MCF 10A (cell line): ENCODE results near the gene LMX1B. TPM values are rescaled to one million over a fixed set of nuclear protein-coding genes. Genes with fewer than 3 reads are reported as not detected.

Experiments
- BruUV-seq: library from RNA; stranded (reverse); fragments of 400-500 nt; replicated peaks from 2 replicates; lab custom pipeline; 2021; lab: Mats Ljungman, UMichigan
- CTCF ChIA-PET: fragments of 300-600 bp; sonication (Branson Sonifier 250); formaldehyde crosslinking; extraction: SDS; loops from one replicate; lab custom pipeline; 2021; ENCODE audit warnings: antibody characterized with exemption, inconsistent platforms; lab: Yijun Ruan, JAX
- POLR2A ChIA-PET: fragments of 300-600, 350-650 bp; sonication (Branson Sonifier 250); formaldehyde crosslinking; extraction: SDS; loops from one replicate; lab custom pipeline; 2020; ENCODE audit warnings: antibody characterized with exemption, inconsistent platforms; lab: Yijun Ruan, JAX
- DNase-seq: peaks from one replicate; pipeline ENCODE4 v3.0.0-alpha.2; 2018; ENCODE audit not compliant: unreplicated experiment
- H3K27ac Mint-ChIP-seq: one replicate; pipeline ENCODE4 v1.8.0; 2022; ENCODE audit warnings: mild to moderate bottlenecking, low read depth, mixed read lengths; ENCODE audit not compliant: unreplicated experiment
- H3K27me3 Mint-ChIP-seq: one replicate; pipeline ENCODE4 v1.8.0; 2022; ENCODE audit warnings: mixed read lengths; ENCODE audit not compliant: insufficient read depth, unreplicated experiment
- H3K36me3 Mint-ChIP-seq: one replicate; pipeline ENCODE4 v1.8.0; 2022; ENCODE audit warnings: mild to moderate bottlenecking, moderate library complexity, mixed read lengths; ENCODE audit not compliant: insufficient read depth, unreplicated experiment
- H3K4me1 Mint-ChIP-seq: one replicate; pipeline ENCODE4 v1.8.0; 2022; ENCODE audit warnings: mixed read lengths; ENCODE audit not compliant: insufficient read depth, unreplicated experiment
- H3K4me3 Mint-ChIP-seq: one replicate; pipeline ENCODE4 v1.8.0; 2022; ENCODE audit warnings: mild to moderate bottlenecking, moderate library complexity, mixed read lengths; ENCODE audit not compliant: unreplicated experiment
- H3K9me3 Mint-ChIP-seq: one replicate; pipeline ENCODE4 v1.8.0; 2022; ENCODE audit warnings: mixed read lengths; ENCODE audit not compliant: unreplicated experiment
- CTCF ChIP-seq: fragments of 200-600 bp; IDR thresholded peaks from one replicate; pipeline ENCODE4 v1.8.0; 2022; ENCODE audit warnings: antibody characterized with exemption, mild to moderate bottlenecking; ENCODE audit not compliant: unreplicated experiment
- intact Hi-C: fragments of 100-400 bp; cut with micrococcal nuclease; formaldehyde crosslinking; loops from 2 replicates; pipeline ENCODE4 v1.14.1; 2022
- total RNA-seq: library from RNA; stranded (reverse); gene quantifications from 2 replicates; pipeline ENCODE4 v1.2.3, GENCODE V29; 2022

Gene LMX1B
- total RNA-seq, 1 experiment from 2014 or later = 3.4 TPM

- ChIA-PET POLR2A (no interaction called here), CTCF (interaction anchor here (0.5 to 1.0 kb wide), 2 partner anchors 10 to 132 kb away, joined by 3 read pairs; no protein-coding TSS in a partner anchor)
- BruUV-seq = no TSS peak
- Mint-ChIP-seq H3K36me3 (no peaks in the 10 kb centered on the region), H3K4me3 (no peak overlapping the region), H3K27me3 (no peaks in the 10 kb centered on the region), H3K27ac (no peak overlapping the region), H3K9me3 (no peaks in the 10 kb centered on the region), H3K4me1 (no peaks in the 10 kb centered on the region)
- DNase-seq = no peak
- intact Hi-C loops = no loop called here
- TF ChIP-seq CTCF = no peak
Measured at GRCh38 chr9:126687930-126688461, 74.3 kb downstream of the LMX1B start.

GRCh38 chr9:126688617-126689016, 74.9 kb downstream of the LMX1B start:
- POLR2A ChIA-PET = no interaction called here
- H3K27ac Mint-ChIP-seq = no peak overlapping the region
- H3K4me1 Mint-ChIP-seq = no peaks in the 10 kb centered on the region
- CTCF ChIA-PET = interaction anchor here (0.5 to 2.9 kb wide), 3 partner anchors 15 to 133 kb away, joined by 3 to 33 read pairs (median 4); no protein-coding TSS in a partner anchor
- H3K4me3 Mint-ChIP-seq = no peak overlapping the region
- no peaks in the 10 kb centered on the region for H3K9me3 Mint-ChIP-seq
- BruUV-seq = no TSS peak
- intact Hi-C loops = no loop called here
- DNase-seq = no peak
- no peak for TF ChIP-seq CTCF
- no peaks in the 10 kb centered on the region for H3K36me3 Mint-ChIP-seq
- no peaks in the 10 kb centered on the region for H3K27me3 Mint-ChIP-seq

DNA sequence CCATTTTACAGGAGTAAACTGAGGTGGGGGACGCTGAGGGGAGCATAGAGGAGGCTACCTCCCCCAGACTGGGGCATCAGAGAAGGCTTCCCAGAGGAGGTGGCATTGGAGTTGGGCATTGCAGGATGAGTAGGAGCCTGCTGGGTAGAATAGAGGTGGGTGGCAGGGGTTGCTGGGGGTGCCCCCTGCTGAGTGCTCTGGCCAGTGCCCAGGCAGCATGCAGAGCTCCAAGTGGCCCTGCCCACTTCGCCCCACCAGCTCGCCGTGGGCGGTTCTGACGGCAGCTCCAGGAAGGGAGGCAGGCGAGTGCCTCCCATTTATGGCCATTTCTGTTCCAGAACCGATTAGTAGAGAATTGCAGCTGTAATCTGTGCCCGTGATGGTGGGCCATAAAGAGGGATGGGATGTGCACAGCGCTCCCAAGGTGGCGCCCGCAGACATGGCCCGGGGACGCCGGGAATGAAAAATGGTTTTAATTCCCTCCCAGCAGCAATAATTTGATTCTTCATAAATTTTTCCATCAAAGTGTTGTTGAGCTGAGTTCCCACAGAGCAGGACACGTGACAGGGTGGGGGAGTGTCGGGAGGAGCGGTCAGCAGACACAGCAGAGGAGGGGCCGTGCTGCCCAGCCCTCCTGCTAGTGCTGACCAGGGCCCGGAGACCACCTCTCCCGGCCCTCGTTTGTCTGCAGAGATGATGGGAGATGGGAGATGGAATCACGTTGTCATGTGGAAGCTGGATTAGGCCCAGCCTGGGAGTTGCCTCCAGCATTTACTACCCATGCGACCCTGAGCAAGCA, 75.5 kb downstream of the LMX1B start:
- intact Hi-C loops = no loop called here
- H3K27ac Mint-ChIP-seq = no peak overlapping the region
- H3K36me3 Mint-ChIP-seq = no peaks in the 10 kb centered on the region
- H3K27me3 Mint-ChIP-seq = no peaks in the 10 kb centered on the region
- no peaks in the 10 kb centered on the region for H3K9me3 Mint-ChIP-seq
- no peak for DNase-seq
- CTCF ChIA-PET = interaction anchor here (0.6 to 2.9 kb wide), 16 partner anchors 10 to 190 kb away, joined by 3 to 33 read pairs (median 4); partner anchors contain the start of gene LMX1B
- POLR2A ChIA-PET = no interaction called here
- no TSS peak for BruUV-seq
- no peak for TF ChIP-seq CTCF
- H3K4me1 Mint-ChIP-seq = no peaks in the 10 kb centered on the region
- no peak overlapping the region for H3K4me3 Mint-ChIP-seq

DNA sequence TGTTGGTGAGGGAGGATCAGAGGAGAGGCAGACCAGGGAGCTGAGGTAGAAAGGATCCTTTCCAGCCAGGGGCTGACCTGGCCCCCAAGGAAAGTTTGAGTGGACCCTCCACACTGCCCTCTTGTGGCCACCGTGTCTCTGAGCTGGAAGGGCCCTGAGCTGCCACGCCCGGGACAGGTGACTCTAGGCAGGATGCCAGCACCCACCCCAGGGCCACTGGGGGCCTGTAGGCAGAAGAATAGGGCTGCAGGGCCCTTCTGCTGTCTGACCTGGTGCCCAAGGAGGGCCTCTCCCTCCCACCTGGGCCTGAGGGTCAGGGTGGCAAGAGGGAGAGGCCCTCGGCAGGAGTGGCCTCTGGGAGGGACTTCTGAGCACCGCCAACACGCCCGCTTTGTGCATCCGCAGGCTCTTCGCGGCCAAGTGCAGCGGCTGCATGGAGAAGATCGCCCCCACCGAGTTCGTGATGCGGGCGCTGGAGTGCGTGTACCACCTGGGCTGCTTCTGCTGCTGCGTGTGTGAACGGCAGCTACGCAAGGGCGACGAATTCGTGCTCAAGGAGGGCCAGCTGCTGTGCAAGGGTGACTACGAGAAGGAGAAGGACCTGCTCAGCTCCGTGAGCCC, 76.8 kb downstream of the LMX1B start:
- Mint-ChIP-seq H3K9me3 (no peaks in the 10 kb centered on the region), H3K27me3 (no peaks in the 10 kb centered on the region), H3K4me1 (no peaks in the 10 kb centered on the region), H3K36me3 (no peaks in the 10 kb centered on the region), H3K4me3 (no peak overlapping the region), H3K27ac (no peak overlapping the region)
- CTCF ChIA-PET = interaction anchor here (0.6 to 2.9 kb wide), 27 partner anchors 11 to 1015 kb away, joined by 3 to 33 read pairs (median 4); partner anchors contain the start of gene LMX1B
- TF ChIP-seq CTCF = peak; percentile 77
- DNase-seq = peak; percentile 54
- BruUV-seq = no TSS peak
- intact Hi-C loops = loop anchor here (5.0 kb wide), 1 partner anchor 78 kb away; the partner anchor contains the start of gene LMX1B
- POLR2A ChIA-PET = no interaction called here
